ENCODE data around the gene EML2. TPM values are rescaled to one million over a fixed set of nuclear protein-coding genes. Genes with fewer than 3 reads are reported as not detected.
"Not testable (repeated sequence)": the region's sequence is repeated elsewhere in the genome, so short reads cannot be mapped to it uniquely, and the experiment has no call there.

EML2 gene
- total RNA-seq, result 180 and 207 TPM in 2 replicates

DNA sequence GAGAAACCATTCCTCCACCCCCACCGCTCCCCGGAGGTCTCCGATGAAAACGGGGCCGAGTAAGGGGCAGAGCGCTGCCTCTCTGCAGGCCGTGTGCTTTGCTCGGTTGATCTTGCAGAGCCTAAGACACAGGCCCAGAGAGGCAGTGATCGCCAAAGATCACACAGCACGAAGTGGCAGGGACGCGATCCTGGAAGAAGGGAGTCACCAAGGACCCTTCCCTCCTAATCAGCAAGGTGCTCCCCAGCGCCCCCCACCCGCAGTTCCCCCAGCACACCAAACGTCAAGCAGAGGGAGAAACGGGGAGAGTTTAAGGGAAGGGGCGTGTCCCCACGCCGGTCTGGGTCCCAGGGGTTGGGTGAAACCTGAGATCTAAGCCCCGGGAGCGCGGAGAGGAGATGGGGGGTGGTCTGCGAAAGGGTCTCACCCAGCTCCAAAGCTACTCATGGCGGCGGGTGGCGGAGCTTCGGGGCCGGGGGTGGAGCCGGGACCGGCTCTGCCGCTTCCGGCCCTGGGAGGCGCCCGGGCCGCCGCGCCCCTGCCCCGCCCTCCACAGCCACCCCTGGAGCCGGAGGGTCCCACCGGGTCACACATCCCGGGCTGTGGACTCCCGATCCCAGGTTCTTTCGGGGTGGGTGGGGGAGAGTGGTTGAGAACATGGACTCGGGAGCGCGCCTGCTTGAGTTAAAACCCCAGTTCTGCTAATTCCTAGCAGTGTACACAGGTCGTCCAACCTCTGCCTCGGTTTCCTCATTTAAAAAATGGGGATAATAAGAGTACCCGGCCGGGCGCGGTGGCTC is at the start of gene EML2:
Gene EML2, minus strand, starts transcription at position 468 of the 800 bp plus-strand sequence. Its CDS starts 21 bp downstream, at position 447.
- H3K36me3 Mint-ChIP-seq (ENCODE audit: low read depth), result peaks cover 34% of the 10 kb centered on the region
- H3K4me1 Mint-ChIP-seq (ENCODE audit: low read depth), result peaks cover 30% of the 10 kb centered on the region
- no peaks in the 10 kb centered on the region for H3K9me3 Mint-ChIP-seq
- no peaks in the 10 kb centered on the region for H3K27me3 Mint-ChIP-seq (ENCODE audit: low read depth)
- intact Hi-C loops (cut with micrococcal nuclease), result no loop called here
- H3K27ac Mint-ChIP-seq, result peak within 1 kb of the TSS; percentile 91
- H3K4me3 Mint-ChIP-seq (ENCODE audit: low read depth), result peak within 1 kb of the TSS; percentile 95
- peak; percentile 56 for DNase-seq (ENCODE audit: low spot score)

GRCh38 chr19:45687599-45687998 is 48.4 kb upstream of the EML2 start:
- no peak overlapping the region for H3K4me3 Mint-ChIP-seq (ENCODE audit: low read depth)
- H3K36me3 Mint-ChIP-seq (ENCODE audit: low read depth), result peaks cover 69% of the 10 kb centered on the region
- DNase-seq (ENCODE audit: low spot score), result no peak
- peaks cover 8% of the 10 kb centered on the region for H3K4me1 Mint-ChIP-seq (ENCODE audit: low read depth)
- H3K9me3 Mint-ChIP-seq, result no peaks in the 10 kb centered on the region
- H3K27me3 Mint-ChIP-seq (ENCODE audit: low read depth), result no peaks in the 10 kb centered on the region
- intact Hi-C loops (cut with micrococcal nuclease), result no loop called here
- no peak overlapping the region for H3K27ac Mint-ChIP-seq

DNA sequence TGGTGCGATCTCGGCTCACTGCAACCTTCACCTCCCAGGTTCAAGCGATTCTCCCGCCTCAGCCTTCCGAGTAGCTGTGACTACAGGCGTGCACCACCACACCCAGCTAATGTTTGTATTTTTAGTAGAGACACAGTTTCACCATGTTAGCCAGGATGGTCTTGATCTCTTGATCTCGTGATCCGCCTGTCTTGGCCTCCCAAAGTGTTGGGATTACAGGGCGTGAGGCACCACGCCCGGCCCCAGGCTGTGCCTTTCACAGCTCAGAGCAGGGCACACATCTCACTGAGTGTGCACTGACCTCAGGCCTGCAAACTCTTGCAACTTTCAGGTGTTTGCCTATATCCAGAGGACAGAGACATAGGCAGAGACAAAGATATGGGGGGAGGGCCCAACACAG is 45.8 kb upstream of the EML2 start:
- Mint-ChIP-seq H3K4me1 (ENCODE audit: low read depth) (peaks cover 10% of the 10 kb centered on the region), H3K36me3 (ENCODE audit: low read depth) (peaks cover 63% of the 10 kb centered on the region)
- DNase-seq (ENCODE audit: low spot score); H3K27me3 Mint-ChIP-seq (ENCODE audit: low read depth); H3K9me3 Mint-ChIP-seq; H3K27ac Mint-ChIP-seq; H3K4me3 Mint-ChIP-seq (ENCODE audit: low read depth); intact Hi-C loops (cut with micrococcal nuclease): not testable (repeated sequence)

DNA sequence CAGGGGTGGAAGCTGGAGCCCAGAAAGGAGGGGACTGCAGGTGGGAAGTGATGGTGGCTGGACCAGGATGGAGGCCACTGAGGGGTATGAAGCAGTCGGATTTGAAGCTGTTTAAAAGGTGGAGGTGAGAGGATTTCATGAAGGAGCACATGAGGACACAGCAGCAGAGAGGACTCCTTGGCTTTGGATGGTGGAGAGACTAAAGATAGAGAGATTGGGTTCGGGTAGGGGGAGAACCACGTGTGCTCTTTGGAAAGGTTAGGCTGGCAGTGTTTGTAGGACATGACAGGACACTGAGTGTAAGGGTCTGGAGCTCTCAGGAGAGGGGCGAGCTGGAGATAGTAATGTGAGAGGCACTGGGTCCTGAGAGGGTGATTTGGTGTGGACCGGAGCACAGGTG is 43.7 kb upstream of the EML2 start:
- intact Hi-C loops (cut with micrococcal nuclease), result no loop called here
- H3K27ac Mint-ChIP-seq, result no peak overlapping the region
- H3K36me3 Mint-ChIP-seq (ENCODE audit: low read depth), result peaks cover 48% of the 10 kb centered on the region
- DNase-seq (ENCODE audit: low spot score), result no peak
- H3K4me1 Mint-ChIP-seq (ENCODE audit: low read depth), result peaks cover 8% of the 10 kb centered on the region
- no peak overlapping the region for H3K4me3 Mint-ChIP-seq (ENCODE audit: low read depth)
- H3K27me3 Mint-ChIP-seq (ENCODE audit: low read depth), result no peaks in the 10 kb centered on the region
- H3K9me3 Mint-ChIP-seq, result no peaks in the 10 kb centered on the region

GRCh38 chr19:45682117-45682516 is 42.9 kb upstream of the EML2 start:
- no peak for DNase-seq (ENCODE audit: low spot score)
- H3K27ac Mint-ChIP-seq, result no peak overlapping the region
- H3K4me1 Mint-ChIP-seq (ENCODE audit: low read depth), result peaks cover 13% of the 10 kb centered on the region
- H3K9me3 Mint-ChIP-seq, result no peaks in the 10 kb centered on the region
- no peak overlapping the region for H3K4me3 Mint-ChIP-seq (ENCODE audit: low read depth)
- intact Hi-C loops (cut with micrococcal nuclease), result no loop called here
- peaks cover 40% of the 10 kb centered on the region for H3K36me3 Mint-ChIP-seq (ENCODE audit: low read depth)
- peaks cover 2% of the 10 kb centered on the region for H3K27me3 Mint-ChIP-seq (ENCODE audit: low read depth)

GRCh38 chr19:45681391-45682015 is 42.3 kb upstream of the EML2 start:
- Mint-ChIP-seq H3K4me1 (ENCODE audit: low read depth) (peaks cover 16% of the 10 kb centered on the region), H3K27me3 (ENCODE audit: low read depth) (peaks cover 2% of the 10 kb centered on the region), H3K36me3 (ENCODE audit: low read depth) (peaks cover 34% of the 10 kb centered on the region), H3K4me3 (ENCODE audit: low read depth) (peak overlapping the region; percentile 76), H3K27ac (peak overlapping the region; percentile 72), H3K9me3 (no peaks in the 10 kb centered on the region)
- DNase-seq (ENCODE audit: low spot score), result peak; percentile 86
- intact Hi-C loops (cut with micrococcal nuclease), result loop anchor here (2.0 kb wide), 1 partner anchor 39 kb away; no protein-coding TSS in a partner anchor

DNA sequence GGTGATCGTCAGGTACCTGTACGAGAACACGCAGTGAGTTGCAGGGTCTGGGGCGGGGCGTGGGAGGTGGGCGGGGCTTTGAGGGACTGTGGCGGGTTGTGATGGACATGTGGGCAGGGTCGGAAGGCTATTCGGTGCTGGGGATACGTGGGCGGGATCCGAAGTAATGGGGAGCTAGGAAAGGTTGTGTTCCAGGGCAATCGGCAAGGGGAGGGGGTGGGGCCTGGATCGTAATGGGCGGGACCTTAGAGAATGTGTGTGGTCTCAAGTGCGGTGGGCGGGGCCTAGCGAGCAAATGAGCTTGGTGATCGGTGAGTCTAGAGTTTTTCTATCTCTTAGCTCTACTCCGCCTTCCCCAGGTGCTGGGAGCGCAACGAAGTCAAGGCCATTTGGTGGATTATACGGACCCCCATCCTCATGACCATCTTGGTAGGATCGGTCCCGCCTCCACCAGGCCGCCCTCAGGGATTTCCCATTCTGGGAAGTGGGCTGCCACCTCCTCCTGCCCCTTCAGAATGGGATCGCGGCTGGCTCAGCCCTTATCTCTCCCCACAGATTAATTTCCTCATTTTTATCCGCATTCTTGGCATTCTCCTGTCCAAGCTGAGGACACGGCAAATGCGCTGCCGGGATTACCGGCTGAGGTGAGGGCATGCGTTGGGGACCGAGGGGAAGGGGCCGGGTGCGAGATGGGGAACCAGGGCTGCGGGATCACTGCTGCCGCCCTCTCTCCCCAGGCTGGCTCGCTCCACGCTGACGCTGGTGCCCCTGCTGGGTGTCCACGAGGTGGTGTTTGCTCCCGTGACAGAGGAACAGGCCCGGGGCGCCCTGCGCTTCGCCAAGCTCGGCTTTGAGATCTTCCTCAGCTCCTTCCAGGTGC is 38.4 kb upstream of the EML2 start:
- Mint-ChIP-seq H3K36me3 (ENCODE audit: low read depth) (peaks cover 3% of the 10 kb centered on the region), H3K4me1 (ENCODE audit: low read depth) (peaks cover 14% of the 10 kb centered on the region), H3K27ac (peak overlapping the region; percentile 46), H3K4me3 (ENCODE audit: low read depth) (peak overlapping the region; percentile 79), H3K27me3 (ENCODE audit: low read depth) (peaks cover 2% of the 10 kb centered on the region), H3K9me3 (no peaks in the 10 kb centered on the region)
- intact Hi-C loops (cut with micrococcal nuclease), result loop anchor here (1.0 kb wide), 2 partner anchors 8 to 15 kb away; partner anchors contain the start of gene QPCTL
- peak; percentile 70 for DNase-seq (ENCODE audit: low spot score)

DNA sequence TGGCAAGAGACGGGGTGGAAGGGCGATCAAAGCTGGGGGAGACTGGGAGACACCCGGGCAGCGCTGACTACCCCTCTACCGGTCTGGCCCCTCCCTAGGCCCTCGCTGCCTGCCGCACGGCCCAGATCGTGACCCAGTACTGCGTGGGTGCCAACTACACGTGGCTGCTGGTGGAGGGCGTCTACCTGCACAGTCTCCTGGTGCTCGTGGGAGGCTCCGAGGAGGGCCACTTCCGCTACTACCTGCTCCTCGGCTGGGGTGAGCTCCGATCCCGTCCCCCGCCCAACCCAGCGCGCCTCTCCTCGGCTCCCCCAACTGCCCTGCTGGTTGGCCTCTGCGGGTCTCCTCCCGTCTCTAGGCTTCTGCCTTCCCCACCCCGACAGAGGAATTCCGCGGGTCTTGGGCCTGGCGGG is 37.7 kb upstream of the EML2 start:
- peaks cover 2% of the 10 kb centered on the region for H3K27me3 Mint-ChIP-seq (ENCODE audit: low read depth)
- intact Hi-C loops (cut with micrococcal nuclease), result loop anchor here (1.0 kb wide), 2 partner anchors 8 to 15 kb away; partner anchors contain the start of gene QPCTL
- H3K27ac Mint-ChIP-seq, result no peak overlapping the region
- H3K9me3 Mint-ChIP-seq, result no peaks in the 10 kb centered on the region
- peaks cover 1% of the 10 kb centered on the region for H3K36me3 Mint-ChIP-seq (ENCODE audit: low read depth)
- peak overlapping the region; percentile 58 for H3K4me3 Mint-ChIP-seq (ENCODE audit: low read depth)
- no peak for DNase-seq (ENCODE audit: low spot score)
- H3K4me1 Mint-ChIP-seq (ENCODE audit: low read depth), result peaks cover 11% of the 10 kb centered on the region

DNA sequence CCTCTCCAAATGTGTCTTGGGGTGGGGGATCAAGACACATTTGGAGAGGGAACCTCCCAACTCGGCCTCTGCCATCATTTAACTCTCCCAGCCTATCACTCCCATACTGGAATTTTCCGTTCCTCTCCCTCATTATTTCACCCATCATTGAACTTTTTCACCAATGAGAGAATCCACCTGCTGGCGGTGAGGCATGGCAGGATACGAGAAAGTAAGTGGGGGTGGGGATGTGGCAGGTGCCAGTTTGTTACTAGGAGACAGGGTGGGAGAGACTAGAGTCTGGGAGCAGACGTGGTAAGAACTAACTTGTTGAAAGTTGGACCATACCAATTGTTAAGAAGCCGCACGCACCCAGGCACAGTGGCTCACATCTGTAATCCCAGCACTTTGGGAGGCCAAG is 35.7 kb upstream of the EML2 start:
- Mint-ChIP-seq H3K4me3 (ENCODE audit: low read depth) (no peak overlapping the region), H3K27me3 (ENCODE audit: low read depth) (peaks cover 7% of the 10 kb centered on the region), H3K9me3 (no peaks in the 10 kb centered on the region), H3K36me3 (ENCODE audit: low read depth) (no peaks in the 10 kb centered on the region), H3K4me1 (ENCODE audit: low read depth) (peaks cover 16% of the 10 kb centered on the region), H3K27ac (no peak overlapping the region)
- intact Hi-C loops (cut with micrococcal nuclease), result no loop called here
- DNase-seq (ENCODE audit: low spot score), result no peak

DNA sequence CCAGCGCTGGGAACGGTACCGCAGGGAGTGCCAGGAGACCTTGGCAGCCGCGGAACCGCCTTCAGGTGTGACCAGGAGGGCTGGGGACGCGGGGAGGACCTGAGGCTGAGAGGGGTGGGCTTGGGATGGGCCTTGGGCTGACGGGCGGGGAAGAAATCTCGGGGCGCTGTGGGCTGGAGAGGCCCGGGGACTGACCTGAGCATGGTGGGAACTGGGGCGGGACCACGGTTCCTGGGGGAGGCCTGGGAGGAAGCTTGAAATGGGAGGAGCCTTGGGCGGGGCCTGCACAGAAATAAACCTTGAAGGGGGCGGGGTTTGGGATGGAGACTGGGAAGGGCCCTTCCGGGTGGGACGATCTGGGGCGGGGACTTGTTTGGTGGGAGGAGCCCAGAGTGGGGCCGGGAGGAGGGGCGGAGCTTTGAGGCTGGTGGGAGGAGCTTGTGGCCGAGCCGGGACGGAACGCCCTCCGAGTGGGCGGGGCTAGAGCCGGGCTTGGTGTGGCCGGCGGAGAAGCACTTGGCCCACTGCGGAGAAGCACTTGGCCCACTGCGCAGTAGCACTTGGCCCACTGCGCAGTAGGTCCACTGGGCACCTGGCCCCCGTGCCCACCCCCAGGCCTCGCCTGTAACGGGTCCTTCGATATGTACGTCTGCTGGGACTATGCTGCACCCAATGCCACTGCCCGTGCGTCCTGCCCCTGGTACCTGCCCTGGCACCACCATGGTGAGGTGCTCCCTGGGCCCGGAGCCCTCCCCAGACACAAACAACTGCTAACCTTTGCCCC is 31.7 kb upstream of the EML2 start:
- Mint-ChIP-seq H3K9me3 (no peaks in the 10 kb centered on the region), H3K4me3 (ENCODE audit: low read depth) (peak overlapping the region; percentile 71), H3K27ac (peak overlapping the region; percentile 33), H3K36me3 (ENCODE audit: low read depth) (no peaks in the 10 kb centered on the region), H3K27me3 (ENCODE audit: low read depth) (peaks cover 5% of the 10 kb centered on the region), H3K4me1 (ENCODE audit: low read depth) (peaks cover 23% of the 10 kb centered on the region)
- intact Hi-C loops (cut with micrococcal nuclease), result no loop called here
- DNase-seq (ENCODE audit: low spot score), result peak; percentile 71

GRCh38 chr19:45668342-45668871 is 29.2 kb upstream of the EML2 start:
- intact Hi-C loops (cut with micrococcal nuclease), result no loop called here
- Mint-ChIP-seq H3K4me1 (ENCODE audit: low read depth) (peaks cover 23% of the 10 kb centered on the region), H3K27ac (peak overlapping the region; percentile 77), H3K27me3 (ENCODE audit: low read depth) (peaks cover 5% of the 10 kb centered on the region), H3K4me3 (ENCODE audit: low read depth) (peak overlapping the region; percentile 87), H3K9me3 (no peaks in the 10 kb centered on the region), H3K36me3 (ENCODE audit: low read depth) (no peaks in the 10 kb centered on the region)
- peak; percentile 25 for DNase-seq (ENCODE audit: low spot score)

All from activated T-helper 2 cell treated with anti-CD3 and anti-CD28 coated beads, Interferon-gamma antibody, Interleukin-2, Interleukin-4, amounts not matched to agents 10 μg/mL and 5 μg/mL and 100 μg/mL, durations not matched to agents 14 hours and 24 hours and 36 hours (primary cell).